OCI-LY1 (cell line): ENCODE measurements around the gene TAGLN3.

ENCODE experiments used
- CTCF ChIP-seq: fragments of 200-600 bp; sonication (generic), shearing (Covaris generic); IDR thresholded peaks from 2 replicates; pipeline ENCODE4 v1.5.1; 2017; ENCODE audit warnings: mild to moderate bottlenecking, antibody characterized with exemption, low read length, moderate library complexity, mixed read lengths
- EZH2 ChIP-seq: fragments of 200-600 bp; sonication (generic), shearing (Covaris generic); IDR thresholded peaks from 2 replicates; pipeline ENCODE4 v1.8.0; 2017; ENCODE audit warnings: borderline replicate concordance, mixed run types, mild to moderate bottlenecking, antibody characterized with exemption, low read length, moderate library complexity, mixed read lengths

DNA sequence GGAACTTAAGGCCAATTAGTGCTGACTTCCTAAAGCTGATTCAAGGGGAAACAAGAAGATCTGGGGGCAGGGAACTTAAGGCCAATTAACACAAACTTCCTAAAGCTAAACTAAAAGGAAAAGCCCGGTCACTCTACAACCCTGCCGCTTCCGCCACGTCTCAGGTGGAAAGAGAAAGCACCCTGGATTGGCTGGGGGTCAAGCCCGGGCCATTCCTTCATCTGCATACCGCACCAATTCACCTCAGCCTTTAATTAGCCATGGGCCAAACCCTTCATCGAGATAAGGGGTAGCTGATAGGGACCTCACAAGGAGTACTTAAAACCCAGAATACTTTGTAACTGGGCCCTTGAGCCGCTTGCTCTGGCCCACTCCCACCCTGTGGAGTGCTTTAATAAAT lies 50.2 kb downstream of the TAGLN3 start:
- TF ChIP-seq EZH2 = no peak
- TF ChIP-seq CTCF = no peak
